Gastroesophageal sphincter (tissue), 3 donors: Measurements from ENCODE around the gene TNFAIP3.

Experiments used
- CTCF ChIP-seq, 4 experiments: fragments of 200-600 bp in 2 of 4; fragments of 450-650 bp in 2 of 4; sonication (generic) in 1 of 4; IDR thresholded peaks; one replicate each; pipeline ENCODE4 v1.5.1; 2017 to 2019; ENCODE audit warnings: antibody characterized with exemption in 4 of 4, mild to moderate bottlenecking in 2 of 4, moderate library complexity in 2 of 4
- POLR2A ChIP-seq, 2 donors: fragments of 450-650 bp; IDR thresholded peaks; one replicate each; pipeline ENCODE4 v1.6.1; 2017; ENCODE audit warnings: antibody characterized with exemption in 2 of 2, mild to moderate bottlenecking in 2 of 2, moderate library complexity in 1 of 2
- POLR2AphosphoS5 ChIP-seq: sonication (generic); formaldehyde crosslinking; IDR thresholded peaks from one replicate; pipeline ENCODE4 v1.6.1; 2017; ENCODE audit warnings: antibody characterized with exemption

- no peak for TF ChIP-seq POLR2AphosphoS5
- TF ChIP-seq CTCF (IDR thresholded peaks at IDR 0.05): no peak
- no peak for TF ChIP-seq POLR2A (IDR thresholded peaks at IDR 0.05)
Observed at GRCh38 chr6:137852811-137853210, 14.2 kb upstream of the TNFAIP3 start.
